HepG2 (cell line): Measurements from ENCODE around the gene DPH1. TPM values are rescaled to one million over a fixed set of nuclear protein-coding genes. Genes with fewer than 3 reads are reported as not detected.

Source experiments
- CENPT ChIP-seq: sonication (generic); formaldehyde crosslinking; IDR thresholded peaks from 2 replicates; pipeline ENCODE4 v1.8.0; 2022; ENCODE audit warnings: low read depth, mild to moderate bottlenecking, moderate library complexity, missing genetic modification reagents
- HCFC1 ChIP-seq: fragments of 150-350 bp; IDR thresholded peaks from 2 replicates; pipeline ENCODE4 v1.6.1; 2014; ENCODE audit warnings: low read depth, low read length
- HNRNPL ChIP-seq: fragments of 200-400 bp; formaldehyde crosslinking; IDR thresholded peaks from 2 replicates; pipeline ENCODE4 v1.6.1; 2017; ENCODE audit warnings: mild to moderate bottlenecking, low read depth, low read length
- KDM4B ChIP-seq: sonication (generic); formaldehyde crosslinking; IDR thresholded peaks from 2 replicates; pipeline ENCODE4 v1.4.0; 2020; ENCODE audit warnings: missing genetic modification reagents
- LBX2 ChIP-seq: sonication (generic); formaldehyde crosslinking; IDR thresholded peaks from 2 replicates; pipeline ENCODE4 v1.5.0; 2020; ENCODE audit warnings: missing genetic modification reagents, mild to moderate bottlenecking, borderline replicate concordance
- NCOR1 ChIP-seq: fragments of 200-600 bp; sonication (generic); IDR thresholded peaks from 2 replicates; pipeline ENCODE4 v1.7.0; 2017; ENCODE audit warnings: antibody characterized with exemption, low read length, borderline replicate concordance
- NFYC ChIP-seq: IDR thresholded peaks from 2 replicates; pipeline ENCODE4 v1.6.1; 2016; ENCODE audit warnings: missing genetic modification reagents, missing compliant biosample characterization
- NKX3-1 ChIP-seq: sonication (generic); formaldehyde crosslinking; IDR thresholded peaks from 2 replicates; pipeline ENCODE4 v1.5.0; 2020; ENCODE audit warnings: missing genetic modification reagents
- NR2F6 ChIP-seq, 2 experiments: IDR thresholded peaks; 2 replicates each; pipeline ENCODE4 v1.6.1; 2016; ENCODE audit warnings: antibody characterized with exemption in 1 of 2, mild to moderate bottlenecking in 1 of 2
- RERE ChIP-seq: IDR thresholded peaks from 2 replicates; pipeline ENCODE4 v1.6.1; 2016; ENCODE audit warnings: low read depth, missing genetic modification reagents, missing compliant biosample characterization
- SCMH1 ChIP-seq: sonication (generic); formaldehyde crosslinking; IDR thresholded peaks from 2 replicates; pipeline ENCODE4 v1.9.0; 2021; ENCODE audit warnings: missing genetic modification reagents, mild to moderate bottlenecking, borderline replicate concordance
- TBP ChIP-seq: sonication (generic); formaldehyde crosslinking; IDR thresholded peaks from 2 replicates; pipeline ENCODE4 v1.5.0; 2020; ENCODE audit warnings: missing genetic modification reagents
- THAP7 ChIP-seq: sonication (generic); formaldehyde crosslinking; IDR thresholded peaks from 2 replicates; pipeline ENCODE4 v1.8.1; 2023; ENCODE audit warnings: mild to moderate bottlenecking, missing genetic modification reagents
- ZFP36 ChIP-seq: fragments of 150-350 bp; IDR thresholded peaks from 2 replicates; pipeline ENCODE4 v1.6.1; 2018; ENCODE audit warnings: borderline replicate concordance, low read length, low read depth; ENCODE audit not compliant: partially characterized antibody
- ZNF503 ChIP-seq: sonication (generic); formaldehyde crosslinking; IDR thresholded peaks from 2 replicates; pipeline ENCODE4 v1.4.0; 2020; ENCODE audit warnings: missing genetic modification reagents
- ZNF652 ChIP-seq: IDR thresholded peaks from 2 replicates; pipeline ENCODE4 v1.6.1; 2016; ENCODE audit warnings: low read depth, borderline replicate concordance
- ZNF7 ChIP-seq: IDR thresholded peaks from 2 replicates; pipeline ENCODE4 v1.6.1; 2016; ENCODE audit warnings: missing biosample characterization, missing genetic modification reagents
- ZNF761 ChIP-seq: sonication (generic); formaldehyde crosslinking; conservative IDR thresholded peaks from 2 replicates; pipeline ENCODE4 v1.4.0; 2020; ENCODE audit warnings: mild to moderate bottlenecking, missing genetic modification reagents
- ZNF878 ChIP-seq: sonication (generic); formaldehyde crosslinking; IDR thresholded peaks from 2 replicates; pipeline ENCODE4 v1.8.1; 2023; ENCODE audit warnings: mild to moderate bottlenecking, missing genetic modification reagents, moderate library complexity
- ZSCAN21 ChIP-seq: sonication (generic); formaldehyde crosslinking; IDR thresholded peaks from 2 replicates; pipeline ENCODE4 v1.8.0; 2022; ENCODE audit warnings: mild to moderate bottlenecking, missing genetic modification reagents, moderate library complexity, borderline replicate concordance
- polyA plus RNA-seq, 8 experiments: library from polyadenylated mRNA; depleted of rRNA in 3 of 8; stranded (reverse) in 7 of 8; unstranded in 1 of 8; fragments of >200 nt; fragmentation: Illumina TruSeq in 4 of 8; extraction: Trizol in 4 of 8; gene quantifications; 2 replicates each; pipeline versions ENCODE4 v1.2.1 to v1.2.3, GENCODE V29; 2011 to 2016; ENCODE audit warnings: low read depth in 4 of 8, missing spikeins in 1 of 8, mixed read lengths in 1 of 8; ENCODE audit not compliant: insufficient read depth in 1 of 8
- total RNA-seq, 5 experiments: library from RNA; depleted of rRNA; stranded (reverse); fragments of >200 nt; fragmentation: Illumina TruSeq; extraction: Trizol; gene quantifications; 2 replicates each; pipeline ENCODE4 v1.2.3, GENCODE V29; 2016; ENCODE audit warnings: low read depth in 1 of 5
- TF ChIP-seq, protein P1 (sequence below): IDR thresholded peaks from 2 replicates; pipeline ENCODE4 v1.6.1; 2016; ENCODE audit warnings: low read depth, borderline replicate concordance

Gene DPH1
- total and polyA plus RNA-seq, 2 of the 13 experiments (the other 11 are each of a cell fraction or from before 2014, with no cell fraction given) = 25.3 to 42.8 TPM

- TF ChIP-seq NFYC (CRISPR knock-in tag) = no peak
- TF ChIP-seq, protein P1, sequence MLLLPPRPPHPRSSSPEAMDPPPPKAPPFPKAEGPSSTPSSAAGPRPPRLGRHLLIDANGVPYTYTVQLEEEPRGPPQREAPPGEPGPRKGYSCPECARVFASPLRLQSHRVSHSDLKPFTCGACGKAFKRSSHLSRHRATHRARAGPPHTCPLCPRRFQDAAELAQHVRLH = peak; percentile 73; the same call in 1 of the 2 replicates
- TF ChIP-seq ZNF761 (CRISPR knock-in tag) = peak; percentile 76; the same call in 1 of the 2 replicates
- TF ChIP-seq ZNF652 (CRISPR knock-in tag) = no peak
- no peak for TF ChIP-seq ZFP36
- no peak; the same call in 1 of the 2 replicates for TF ChIP-seq ZSCAN21
- TF ChIP-seq ZNF7 (CRISPR knock-in tag) = no peak
- TF ChIP-seq CENPT = no peak
- TF ChIP-seq NR2F6 (IDR thresholded peaks at IDR 0.05) = no peak
- no peak; the same call in 1 of the 2 replicates for TF ChIP-seq NR2F6 (CRISPR knock-in tag; IDR thresholded peaks at IDR 0.05)
- no peak for TF ChIP-seq LBX2
- TF ChIP-seq ZNF503 (CRISPR knock-in tag) = no peak
- 0 out of 2 replicates have a peak, but pooled peaks have one; percentile 32 for TF ChIP-seq ZNF878 (CRISPR knock-in tag)
- peak; percentile 26; the same call in 1 of the 2 replicates for TF ChIP-seq KDM4B (CRISPR knock-in tag)
- TF ChIP-seq NCOR1 = no peak
- TF ChIP-seq RERE (CRISPR knock-in tag) = no peak
- no peak for TF ChIP-seq HNRNPL
- TF ChIP-seq THAP7 (CRISPR knock-in tag) = no peak
- no peak for TF ChIP-seq TBP (CRISPR knock-in tag)
- no peak for TF ChIP-seq SCMH1
- 0 out of 2 replicates have a peak, but pooled peaks have one; percentile 26 for TF ChIP-seq NKX3-1 (CRISPR knock-in tag)
- peak; percentile 82 for TF ChIP-seq HCFC1
Observed at GRCh38 chr17:2041561-2042389, 11.8 kb downstream of the DPH1 start, which contains the start of gene OVCA2 (continued).
